Neural progenitor cell (in vitro differentiated cells): ENCODE results near the gene ARHGAP15. TPM values are rescaled to one million over a fixed set of nuclear protein-coding genes. Genes with fewer than 3 reads are reported as not detected.

Source experiments
- DNase-seq: peaks from one replicate; pipeline ENCODE4 v3.0.0-alpha.2; 2016; ENCODE audit warnings: low spot score
- H2AFZ ChIP-seq: fragments of 200-600 bp; sonication (generic); replicated peaks from 2 replicates; pipeline ENCODE4 v1.6.1; 2016; ENCODE audit warnings: antibody characterized with exemption
- H3F3A ChIP-seq: fragments of 200-600 bp; sonication (generic); 2 replicates; pipeline ENCODE4 v1.6.1; 2016; ENCODE audit warnings: antibody characterized with exemption, low read depth
- H3K27ac ChIP-seq: fragments of 200-600 bp; sonication (generic); 2 replicates; pipeline ENCODE4 v1.5.1; 2016; ENCODE audit warnings: mild to moderate bottlenecking
- H3K27me3 ChIP-seq: fragments of 200-600 bp; sonication (generic); 2 replicates; pipeline ENCODE4 v1.6.1; 2016; ENCODE audit warnings: mild to moderate bottlenecking, moderate library complexity
- H3K36me3 ChIP-seq: fragments of 200-600 bp; sonication (generic); 2 replicates; pipeline ENCODE4 v1.5.1; 2016
- H3K4me1 ChIP-seq: fragments of 200-600 bp; sonication (generic); 2 replicates; pipeline ENCODE4 v1.6.1; 2016; ENCODE audit warnings: mixed run types
- H3K4me2 ChIP-seq: fragments of 200-600 bp; sonication (generic); 2 replicates; pipeline ENCODE4 v1.6.1; 2016
- H3K4me3 ChIP-seq: fragments of 200-600 bp; sonication (generic); 2 replicates; pipeline ENCODE4 v1.5.1; 2016
- H3K79me2 ChIP-seq: fragments of 200-600 bp; sonication (generic); 2 replicates; pipeline ENCODE4 v1.6.1; 2016; ENCODE audit warnings: low read depth
- H3K9ac ChIP-seq: fragments of 200-600 bp; sonication (generic); 2 replicates; pipeline ENCODE4 v1.6.1; 2016
- H3K9me3 ChIP-seq: fragments of 200-600 bp; sonication (generic); 2 replicates; pipeline ENCODE4 v1.5.1; 2016; ENCODE audit warnings: low read depth
- H4K20me1 ChIP-seq: fragments of 200-600 bp; sonication (generic); 2 replicates; pipeline ENCODE4 v1.6.1; 2016; ENCODE audit warnings: low read depth
- H3K27ac Mint-ChIP-seq: 3 replicates; pipeline ENCODE4 v1.8.0; 2021; ENCODE audit warnings: mixed read lengths
- H3K27me3 Mint-ChIP-seq: 2 replicates; pipeline ENCODE4 v1.8.0; 2022; ENCODE audit warnings: low read depth, mild to moderate bottlenecking, inconsistent platforms, moderate library complexity, mixed read lengths; ENCODE audit not compliant: insufficient read depth
- H3K36me3 Mint-ChIP-seq: 3 replicates; pipeline ENCODE4 v1.8.0; 2021; ENCODE audit warnings: mixed read lengths
- H3K4me1 Mint-ChIP-seq: 3 replicates; pipeline ENCODE4 v1.8.0; 2021; ENCODE audit warnings: mixed read lengths
- H3K4me3 Mint-ChIP-seq: 3 replicates; pipeline ENCODE4 v1.8.0; 2021; ENCODE audit warnings: mild to moderate bottlenecking, moderate library complexity, mixed read lengths
- H3K9me3 Mint-ChIP-seq: 3 replicates; pipeline ENCODE4 v1.8.0; 2020; ENCODE audit warnings: mixed read lengths
- CTCF ChIP-seq: fragments of 200-600 bp; sonication (generic); IDR thresholded peaks from 2 replicates; pipeline ENCODE4 v1.5.1; 2017; ENCODE audit warnings: antibody characterized with exemption, mild to moderate bottlenecking
- EZH2 ChIP-seq: fragments of 200-600 bp; sonication (generic); IDR thresholded peaks from 2 replicates; pipeline ENCODE4 v1.6.1; 2017; ENCODE audit warnings: antibody characterized with exemption, mild to moderate bottlenecking, moderate library complexity
- EZH2phosphoT487 ChIP-seq: fragments of 200-600 bp; sonication (generic); IDR thresholded peaks from 2 replicates; pipeline ENCODE4 v1.6.1; 2017; ENCODE audit warnings: antibody characterized with exemption
- total RNA-seq: library from RNA; depleted of rRNA; stranded (reverse); fragments of >200 nt; gene quantifications from 2 replicates; pipeline ENCODE4 v1.2.3, GENCODE V29; 2015; ENCODE audit warnings: low replicate concordance

The ARHGAP15 gene
- total RNA-seq, 1 donor from 2014 or later: 5.9 TPM

- peaks cover 19% of the 10 kb centered on the region for H3K4me1 ChIP-seq
- Mint-ChIP-seq H3K36me3 (peaks cover 4% of the 10 kb centered on the region), H3K9me3 (peaks cover 10% of the 10 kb centered on the region), H3K4me3 (no peak overlapping the region), H3K27ac (no peak overlapping the region), H3K27me3 (no peaks in the 10 kb centered on the region), H3K4me1 (peaks cover 5% of the 10 kb centered on the region)
- H3K9ac ChIP-seq: no peak overlapping the region
- peak overlapping the region; percentile 61 for H2AFZ ChIP-seq
- H3K4me2 ChIP-seq: peak overlapping the region; percentile 42
- H3K79me2 ChIP-seq: no peaks in the 10 kb centered on the region
- peak overlapping the region; percentile 55 for H3K27ac ChIP-seq
- H4K20me1 ChIP-seq: no peaks in the 10 kb centered on the region
- H3F3A ChIP-seq: no peaks in the 10 kb centered on the region
- H3K9me3 ChIP-seq: peaks cover 3% of the 10 kb centered on the region
- H3K4me3 ChIP-seq: no peak overlapping the region
- DNase-seq: no peak
- TF ChIP-seq CTCF (no peak), EZH2phosphoT487 (no peak), EZH2 (no peak)
- no peaks in the 10 kb centered on the region for H3K27me3 ChIP-seq
- H3K36me3 ChIP-seq: peaks cover 4% of the 10 kb centered on the region
Observed at GRCh38 chr2:143545949-143546255, 416.7 kb downstream of the ARHGAP15 start.

DNA sequence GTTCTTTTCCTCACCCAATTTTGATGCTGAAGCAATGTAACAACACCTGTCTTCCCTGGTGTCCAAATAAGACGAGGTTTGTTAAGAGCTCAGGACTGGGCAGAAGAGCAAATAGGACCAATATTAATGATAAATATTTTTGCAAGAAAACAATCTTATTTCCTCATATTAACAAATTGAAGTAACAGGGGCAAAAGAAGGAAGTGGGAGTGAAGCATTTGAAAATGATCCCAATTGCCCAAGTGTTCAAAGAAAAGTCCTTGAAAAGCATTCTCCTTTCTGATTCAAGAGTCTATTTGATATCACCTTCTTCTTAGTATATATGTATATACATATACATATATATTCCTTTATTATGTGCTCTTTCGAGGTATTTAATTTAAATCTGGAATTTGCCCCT lies 418.8 kb downstream of the ARHGAP15 start:
- H3K36me3 Mint-ChIP-seq: peaks cover 2% of the 10 kb centered on the region
- H3K9me3 Mint-ChIP-seq: peaks cover 2% of the 10 kb centered on the region
- no peaks in the 10 kb centered on the region for H4K20me1 ChIP-seq
- no peak overlapping the region for H2AFZ ChIP-seq
- TF ChIP-seq CTCF (no peak), EZH2 (no peak), EZH2phosphoT487 (no peak)
- H3K9me3 ChIP-seq: peaks cover 3% of the 10 kb centered on the region
- no peak overlapping the region for H3K9ac ChIP-seq
- H3K4me3 ChIP-seq: no peak overlapping the region
- DNase-seq: no peak
- H3F3A ChIP-seq: no peaks in the 10 kb centered on the region
- peaks cover 2% of the 10 kb centered on the region for H3K27me3 Mint-ChIP-seq
- H3K4me1 Mint-ChIP-seq: peaks cover 5% of the 10 kb centered on the region
- peaks cover 1% of the 10 kb centered on the region for H3K36me3 ChIP-seq
- no peaks in the 10 kb centered on the region for H3K79me2 ChIP-seq
- H3K27ac Mint-ChIP-seq: no peak overlapping the region
- no peaks in the 10 kb centered on the region for H3K27me3 ChIP-seq
- H3K4me2 ChIP-seq: no peak overlapping the region
- H3K4me3 Mint-ChIP-seq: no peak overlapping the region
- no peak overlapping the region for H3K27ac ChIP-seq
- peaks cover 19% of the 10 kb centered on the region for H3K4me1 ChIP-seq

- peaks cover 18% of the 10 kb centered on the region for H3K4me1 ChIP-seq
- H3K4me2 ChIP-seq: no peak overlapping the region
- H3K36me3 Mint-ChIP-seq: no peaks in the 10 kb centered on the region
- peaks cover 3% of the 10 kb centered on the region for H3K9me3 ChIP-seq
- TF ChIP-seq CTCF (no peak), EZH2phosphoT487 (no peak), EZH2 (no peak)
- H4K20me1 ChIP-seq: no peaks in the 10 kb centered on the region
- peaks cover 5% of the 10 kb centered on the region for H3K4me1 Mint-ChIP-seq
- no peaks in the 10 kb centered on the region for H3K9me3 Mint-ChIP-seq
- no peaks in the 10 kb centered on the region for H3K36me3 ChIP-seq
- H3K27me3 Mint-ChIP-seq: peaks cover 2% of the 10 kb centered on the region
- no peak for DNase-seq
- no peaks in the 10 kb centered on the region for H3F3A ChIP-seq
- H3K4me3 Mint-ChIP-seq: no peak overlapping the region
- no peak overlapping the region for H3K9ac ChIP-seq
- no peak overlapping the region for H3K27ac Mint-ChIP-seq
- H3K27ac ChIP-seq: no peak overlapping the region
- no peak overlapping the region for H2AFZ ChIP-seq
- no peaks in the 10 kb centered on the region for H3K27me3 ChIP-seq
- no peak overlapping the region for H3K4me3 ChIP-seq
- no peaks in the 10 kb centered on the region for H3K79me2 ChIP-seq
Observed at GRCh38 chr2:143550500-143550899, 421.3 kb downstream of the ARHGAP15 start.
